Memory B cell (primary cell): ENCODE data around the gene SLC39A3.

Experiments used
- ATAC-seq: fragments of 150-1000 bp; cut with Tn5 transposase; 2 replicates; pipeline ENCODE4 v1.10.0; 2021; ENCODE audit warnings: low read depth, mild to moderate bottlenecking, moderate library complexity
- DNase-seq, 2 donors: peaks; one replicate each; pipeline ENCODE4 v3.0.0; 2022; ENCODE audit warnings: low spot score in 2 of 2
- H3K27ac Mint-ChIP-seq: one replicate; pipeline ENCODE4 v1.8.0; 2022; ENCODE audit warnings: mild to moderate bottlenecking, moderate library complexity, mixed read lengths
- H3K27me3 Mint-ChIP-seq: one replicate; pipeline ENCODE4 v1.8.0; 2022; ENCODE audit warnings: mixed read lengths
- H3K36me3 Mint-ChIP-seq: one replicate; pipeline ENCODE4 v1.8.0; 2022; ENCODE audit warnings: mild to moderate bottlenecking, mixed read lengths
- H3K4me1 Mint-ChIP-seq: one replicate; pipeline ENCODE4 v1.8.0; 2022; ENCODE audit warnings: mixed read lengths
- H3K4me3 Mint-ChIP-seq: one replicate; pipeline ENCODE4 v1.8.0; 2022; ENCODE audit warnings: mild to moderate bottlenecking, moderate library complexity, mixed read lengths
- H3K9me3 Mint-ChIP-seq: one replicate; pipeline ENCODE4 v1.8.0; 2022; ENCODE audit warnings: mixed read lengths

Gene SLC39A3

GRCh38 chr19:2739602-2740313 is at the start of gene SLC39A3:
Gene SLC39A3 (minus strand): TSS chr19:2740017. CDS start chr19:2737257, 2,760 bp downstream.
- Mint-ChIP-seq H3K9me3 (no peaks in the 10 kb centered on the region), H3K27me3 (no peaks in the 10 kb centered on the region), H3K4me1 (peaks cover 22% of the 10 kb centered on the region), H3K4me3 (peak within 1 kb of the TSS; percentile 85), H3K36me3 (peaks cover 18% of the 10 kb centered on the region), H3K27ac (peak within 1 kb of the TSS; percentile 66)
- DNase-seq (peak; percentile 98 to 99), ATAC-seq (peak; percentile 98)

- ATAC-seq: no peak
- peak overlapping the region; percentile 11 for H3K4me3 Mint-ChIP-seq
- H3K36me3 Mint-ChIP-seq: peaks cover 3% of the 10 kb centered on the region
- no peaks in the 10 kb centered on the region for H3K9me3 Mint-ChIP-seq
- no peak for DNase-seq
- peak overlapping the region; percentile 65 for H3K27ac Mint-ChIP-seq
- H3K27me3 Mint-ChIP-seq: no peaks in the 10 kb centered on the region
- H3K4me1 Mint-ChIP-seq: peaks cover 29% of the 10 kb centered on the region
Observed at GRCh38 chr19:2788237-2788636, 48.4 kb upstream of the SLC39A3 start.

GRCh38 chr19:2787115-2787514 is 47.3 kb upstream of the SLC39A3 start:
- Mint-ChIP-seq H3K27ac (peak overlapping the region; percentile 60), H3K4me3 (peak overlapping the region; percentile 34), H3K27me3 (no peaks in the 10 kb centered on the region), H3K4me1 (peaks cover 33% of the 10 kb centered on the region), H3K9me3 (no peaks in the 10 kb centered on the region), H3K36me3 (peaks cover 3% of the 10 kb centered on the region)
- DNase-seq (no peak), ATAC-seq (no peak)

GRCh38 chr19:2785244-2785997 is 45.6 kb upstream of the SLC39A3 start, which contains the start of gene THOP1:
Gene THOP1 (plus strand): TSS chr19:2785503. CDS start chr19:2785663, 160 bp downstream.
- peak within 1 kb of the TSS; percentile 78 for H3K27ac Mint-ChIP-seq
- peak; percentile 91 to 94 for DNase-seq
- H3K36me3 Mint-ChIP-seq: no peaks in the 10 kb centered on the region
- peaks cover 38% of the 10 kb centered on the region for H3K4me1 Mint-ChIP-seq
- no peaks in the 10 kb centered on the region for H3K9me3 Mint-ChIP-seq
- peak within 1 kb of the TSS; percentile 89 for H3K4me3 Mint-ChIP-seq
- no peaks in the 10 kb centered on the region for H3K27me3 Mint-ChIP-seq
- peak; percentile 72 for ATAC-seq

GRCh38 chr19:2783781-2784145 is 43.9 kb upstream of the SLC39A3 start:
- DNase-seq (no peak), ATAC-seq (no peak)
- Mint-ChIP-seq H3K9me3 (no peaks in the 10 kb centered on the region), H3K4me3 (peak overlapping the region; percentile 85), H3K4me1 (peaks cover 32% of the 10 kb centered on the region), H3K36me3 (no peaks in the 10 kb centered on the region), H3K27me3 (no peaks in the 10 kb centered on the region), H3K27ac (peak overlapping the region; percentile 88)

GRCh38 chr19:2782936-2783780 is 43.3 kb upstream of the SLC39A3 start, which contains the start of gene SGTA:
Gene SGTA (minus strand): TSS chr19:2783273. CDS start chr19:2769068, 14,205 bp downstream.
- no peaks in the 10 kb centered on the region for H3K27me3 Mint-ChIP-seq
- DNase-seq: peak; percentile 93 to 95
- H3K9me3 Mint-ChIP-seq: no peaks in the 10 kb centered on the region
- H3K36me3 Mint-ChIP-seq: no peaks in the 10 kb centered on the region
- H3K4me3 Mint-ChIP-seq: peak within 1 kb of the TSS; percentile 85
- peak; percentile 76 for ATAC-seq
- H3K27ac Mint-ChIP-seq: peak within 1 kb of the TSS; percentile 88
- peaks cover 32% of the 10 kb centered on the region for H3K4me1 Mint-ChIP-seq

GRCh38 chr19:2782329-2782935 is 42.6 kb upstream of the SLC39A3 start:
- H3K4me1 Mint-ChIP-seq: peaks cover 27% of the 10 kb centered on the region
- H3K27ac Mint-ChIP-seq: peak overlapping the region; percentile 88
- ATAC-seq: no peak
- no peak for DNase-seq
- no peaks in the 10 kb centered on the region for H3K27me3 Mint-ChIP-seq
- H3K36me3 Mint-ChIP-seq: no peaks in the 10 kb centered on the region
- no peaks in the 10 kb centered on the region for H3K9me3 Mint-ChIP-seq
- peak overlapping the region; percentile 85 for H3K4me3 Mint-ChIP-seq

GRCh38 chr19:2780284-2780683 is 40.5 kb upstream of the SLC39A3 start:
- Mint-ChIP-seq H3K9me3 (no peaks in the 10 kb centered on the region), H3K4me3 (no peak overlapping the region), H3K27me3 (no peaks in the 10 kb centered on the region), H3K4me1 (peaks cover 24% of the 10 kb centered on the region), H3K36me3 (no peaks in the 10 kb centered on the region), H3K27ac (peak overlapping the region; percentile 17)
- no peak for DNase-seq
- no peak for ATAC-seq

GRCh38 chr19:2779121-2779740 is 39.4 kb upstream of the SLC39A3 start:
- Mint-ChIP-seq H3K4me1 (peaks cover 27% of the 10 kb centered on the region), H3K27me3 (no peaks in the 10 kb centered on the region), H3K9me3 (no peaks in the 10 kb centered on the region), H3K27ac (peak overlapping the region; percentile 38), H3K4me3 (no peak overlapping the region), H3K36me3 (no peaks in the 10 kb centered on the region)
- no peak for ATAC-seq
- no peak for DNase-seq

- ATAC-seq (no peak), DNase-seq (no peak)
- Mint-ChIP-seq H3K9me3 (no peaks in the 10 kb centered on the region), H3K27ac (no peak overlapping the region), H3K27me3 (no peaks in the 10 kb centered on the region), H3K4me1 (peaks cover 24% of the 10 kb centered on the region), H3K36me3 (no peaks in the 10 kb centered on the region), H3K4me3 (no peak overlapping the region)
Observed at GRCh38 chr19:2777952-2778683, 38.3 kb upstream of the SLC39A3 start.

- peak overlapping the region; percentile 94 for H3K27ac Mint-ChIP-seq
- no peaks in the 10 kb centered on the region for H3K27me3 Mint-ChIP-seq
- DNase-seq (peak in 1 of 2 donors; percentile 28), ATAC-seq (peak; percentile 84)
- peak overlapping the region; percentile 78 for H3K4me3 Mint-ChIP-seq
- no peaks in the 10 kb centered on the region for H3K36me3 Mint-ChIP-seq
- H3K9me3 Mint-ChIP-seq: no peaks in the 10 kb centered on the region
- peaks cover 18% of the 10 kb centered on the region for H3K4me1 Mint-ChIP-seq
Observed at GRCh38 chr19:2775556-2776430, 36.0 kb upstream of the SLC39A3 start.
